NB4 (cell line): ENCODE data around the gene IGSF21.
A peak's percentile ranks its signal among the peaks of the same experiment; 100 is the strongest.

Source experiments
- CTCF ChIP-seq: IDR thresholded peaks from one replicate; pipeline ENCODE4 v1.5.1; 2012; ENCODE audit warnings: low read depth, low read length
- MAX ChIP-seq: IDR thresholded peaks from 2 replicates; pipeline ENCODE4 v1.6.1; 2011; ENCODE audit warnings: low read depth, low read length
- POLR2A ChIP-seq: IDR thresholded peaks from 2 replicates; pipeline ENCODE4 v1.6.1; 2011; ENCODE audit warnings: mild to moderate bottlenecking; ENCODE audit not compliant: insufficient read length; ENCODE audit errors: extremely low read depth

- TF ChIP-seq CTCF (peak; percentile 34), POLR2A (no peak), MAX (no peak)
Measured at GRCh38 chr1:18324246-18324645, 216.6 kb downstream of the IGSF21 start.
